Prostate gland (tissue), 2 donors: ENCODE results near the gene RAP1GDS1. TPM values are rescaled to one million over a fixed set of nuclear protein-coding genes. Genes with fewer than 3 reads are reported as not detected.

Experiments used
- DNase-seq: peaks from one replicate; pipeline ENCODE4 v3.0.0-alpha.2; 2019; ENCODE audit warnings: low spot score
- H3K27ac ChIP-seq, 2 donors: fragments of 200-600 bp; sonication (generic); 2 replicates each; pipeline ENCODE4 v1.5.1; 2017 to 2019
- H3K27me3 ChIP-seq: fragments of 200-600 bp; sonication (generic); replicated peaks from 2 replicates; pipeline ENCODE4 v1.5.1; 2019; ENCODE audit not compliant: insufficient read depth
- H3K36me3 ChIP-seq, 2 donors: fragments of 200-600 bp; sonication (generic); 1 replicate in 1 of 2; 2 replicates in 1 of 2; pipeline versions ENCODE4 v1.5.1 to v1.8.1; 2017 to 2019
- H3K4me1 ChIP-seq: fragments of 200-600 bp; sonication (generic); replicated peaks from 2 replicates; pipeline ENCODE4 v1.5.1; 2019
- H3K4me3 ChIP-seq, 2 donors: fragments of 200-600 bp; sonication (generic); 2 replicates each; pipeline ENCODE4 v1.5.1; 2017 to 2019
- H3K9me3 ChIP-seq: fragments of 200-600 bp; sonication (generic); 2 replicates; pipeline ENCODE4 v1.5.1; 2017
- CTCF ChIP-seq, 4 experiments: fragments of 200-600 bp in 2 of 4; fragments of 450-650 bp in 2 of 4; sonication (generic) in 2 of 4; IDR thresholded peaks; 1 replicate in 3 of 4; 2 replicates in 1 of 4; pipeline ENCODE4 v1.5.1; 2016 to 2019; ENCODE audit warnings: antibody characterized with exemption in 4 of 4, mild to moderate bottlenecking in 2 of 4, moderate library complexity in 2 of 4
- POLR2A ChIP-seq: fragments of 450-650 bp; IDR thresholded peaks from one replicate; pipeline ENCODE4 v1.6.1; 2016; ENCODE audit warnings: antibody characterized with exemption, mild to moderate bottlenecking
- POLR2AphosphoS5 ChIP-seq: sonication (generic); formaldehyde crosslinking; IDR thresholded peaks from one replicate; pipeline ENCODE4 v1.6.1; 2017; ENCODE audit warnings: antibody characterized with exemption
- WGBS: methylation state at CpG from one replicate; pipeline ENCODE4 v1.1.5; 2018; 5-methylcytosine and 5-hydroxymethylcytosine counted together
- intact Hi-C: fragments of 100-400 bp; cut with DNase I; formaldehyde crosslinking; loops from one replicate; pipeline ENCODE4 v1.14.2; 2022
- total RNA-seq, 2 donors: library from RNA; depleted of rRNA; stranded (reverse); fragments of >200 nt; gene quantifications; one replicate each; pipeline ENCODE4 v1.1.0, GENCODE V29; 2016

RAP1GDS1 gene
- total RNA-seq, 2 donors from 2014 or later, result 16.5 to 34.5 TPM

- 69% methylated on average over 5 of the region's 5 CpGs for WGBS
- H3K27ac ChIP-seq, result no peak overlapping the region
These were observed 219.4 kb downstream of the RAP1GDS1 start for GRCh38 chr4:98480535-98480934.

DNA sequence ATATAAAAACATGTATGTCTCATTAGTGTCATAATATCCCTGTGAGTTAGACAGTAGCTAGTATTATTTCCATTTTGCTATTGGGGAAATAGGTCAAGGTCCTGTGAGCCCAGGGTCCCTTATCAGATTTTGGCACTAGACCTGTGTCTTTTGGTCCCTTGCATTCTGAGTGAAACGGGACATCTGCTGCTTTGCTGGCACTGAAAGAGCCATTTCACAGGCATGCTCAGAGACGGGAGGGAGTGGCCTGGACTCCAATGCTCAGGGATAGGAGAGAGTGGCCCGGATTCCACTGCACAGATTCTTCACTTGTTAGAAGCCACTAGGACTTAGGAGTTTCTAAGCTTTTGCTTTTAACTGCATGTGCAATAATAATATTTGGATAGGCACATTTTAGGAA, 220.0 kb downstream of the RAP1GDS1 start:
- Histone ChIP-seq H3K27me3 (no peaks in the 10 kb centered on the region), H3K36me3 (no peaks in the 10 kb centered on the region), H3K9me3 (no peaks in the 10 kb centered on the region), H3K4me1 (no peaks in the 10 kb centered on the region), H3K27ac (no peak overlapping the region), H3K4me3 (no peak overlapping the region)
- DNase-seq, result no peak
- WGBS, result 56% methylated on average over 3 of the region's 3 CpGs
- intact Hi-C loops, result no loop called here
- TF ChIP-seq POLR2A, result no peak
- no peak for TF ChIP-seq POLR2AphosphoS5
- TF ChIP-seq CTCF (IDR thresholded peaks at IDR 0.05), result no peak

More at GRCh38 chr4:98480535-98480934, 219.4 kb downstream of the RAP1GDS1 start:
- Histone ChIP-seq H3K4me1 (no peaks in the 10 kb centered on the region), H3K9me3 (no peaks in the 10 kb centered on the region), H3K27me3 (no peaks in the 10 kb centered on the region), H3K4me3 (no peak overlapping the region), H3K36me3 (no peaks in the 10 kb centered on the region)
- TF ChIP-seq CTCF (IDR thresholded peaks at IDR 0.05), result no peak
- intact Hi-C loops, result no loop called here
- DNase-seq, result no peak

GRCh38 chr4:98482503-98482846, 221.3 kb downstream of the RAP1GDS1 start:
- Histone ChIP-seq H3K36me3 (no peaks in the 10 kb centered on the region), H3K4me1 (no peaks in the 10 kb centered on the region), H3K27me3 (no peaks in the 10 kb centered on the region), H3K27ac (no peak overlapping the region), H3K9me3 (no peaks in the 10 kb centered on the region), H3K4me3 (no peak overlapping the region)
- DNase-seq, result no peak
- TF ChIP-seq POLR2AphosphoS5, result no peak
- TF ChIP-seq CTCF (IDR thresholded peaks at IDR 0.05), result no peak
- TF ChIP-seq POLR2A, result no peak
- 94% methylated on average over 3 of the region's 3 CpGs for WGBS
- intact Hi-C loops, result no loop called here

DNA sequence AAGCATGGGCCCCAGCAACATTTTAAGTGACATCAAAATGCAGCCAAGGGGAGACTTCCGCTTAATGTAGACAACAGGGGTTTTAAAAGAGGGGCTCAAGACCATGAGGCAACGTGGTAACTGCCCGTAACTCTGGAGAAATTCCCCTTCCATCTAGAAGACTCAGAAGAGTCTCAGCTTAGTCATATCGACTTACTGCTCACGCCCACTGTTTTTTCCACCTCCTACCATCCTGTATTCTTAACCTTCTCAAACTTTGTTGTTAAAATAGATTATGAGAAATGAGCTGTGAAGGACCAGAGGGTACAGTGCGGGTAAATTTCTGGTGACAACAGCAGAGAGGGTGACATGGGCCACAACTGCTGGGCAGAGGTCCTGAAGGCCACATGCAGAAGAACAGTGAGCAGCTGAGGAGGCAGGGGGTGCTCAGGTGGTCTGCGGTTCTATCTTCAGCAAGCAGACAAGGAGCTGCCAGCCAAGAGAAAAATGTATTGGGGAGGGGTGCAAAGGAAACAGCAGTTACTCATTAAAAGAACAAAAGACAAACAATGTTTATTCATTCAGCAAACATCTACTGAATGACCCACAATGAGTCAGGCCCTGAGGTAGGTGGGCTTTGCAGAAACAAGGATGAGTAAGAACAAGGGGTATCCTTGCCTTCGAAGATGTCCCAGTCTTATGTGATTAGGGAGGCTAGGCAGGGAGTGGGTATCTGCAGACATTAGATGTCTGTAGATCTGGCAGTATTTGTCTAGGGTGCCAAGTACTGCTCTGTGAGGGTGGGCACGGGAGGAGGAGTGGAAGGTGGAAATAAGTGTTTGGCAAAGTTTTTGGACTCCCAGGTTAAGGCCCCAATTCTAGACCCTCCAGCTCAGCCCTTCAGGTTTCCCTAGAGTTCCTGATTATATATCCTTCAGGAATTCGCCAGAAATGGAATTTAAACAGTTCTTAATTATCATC, 221.9 kb downstream of the RAP1GDS1 start:
- intact Hi-C loops, result no loop called here
- H3K27me3 ChIP-seq, result no peaks in the 10 kb centered on the region
- H3K4me1 ChIP-seq, result no peaks in the 10 kb centered on the region
- H3K4me3 ChIP-seq, result no peak overlapping the region
- no peaks in the 10 kb centered on the region for H3K9me3 ChIP-seq
- 86% methylated on average over 10 of the region's 10 CpGs for WGBS
- H3K27ac ChIP-seq, result no peak overlapping the region
- DNase-seq, result no peak
- no peaks in the 10 kb centered on the region for H3K36me3 ChIP-seq
- TF ChIP-seq POLR2AphosphoS5 (no peak), POLR2A (no peak), CTCF (IDR thresholded peaks at IDR 0.05) (no peak)

DNA sequence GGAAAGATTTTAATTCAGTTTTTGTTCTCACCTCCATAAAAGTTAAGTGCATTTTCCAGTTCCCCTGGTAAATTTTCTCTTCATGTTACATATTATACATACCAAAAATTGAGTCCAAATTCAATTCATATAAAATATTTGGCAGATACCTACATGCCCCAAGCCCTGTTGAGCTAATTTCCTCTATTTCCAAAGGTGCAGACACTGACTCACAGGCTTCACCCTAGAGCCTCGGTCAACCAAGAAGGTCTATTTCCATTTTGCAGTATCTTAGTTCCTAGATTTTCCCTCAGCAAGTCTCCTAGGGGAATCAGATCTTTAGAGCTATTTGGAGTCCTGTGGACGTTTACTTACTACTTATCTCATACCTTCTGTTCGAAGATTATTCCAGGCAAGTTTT, 222.8 kb downstream of the RAP1GDS1 start:
- no peak for DNase-seq
- H3K36me3 ChIP-seq, result no peaks in the 10 kb centered on the region
- no peak overlapping the region for H3K4me3 ChIP-seq
- H3K4me1 ChIP-seq, result no peaks in the 10 kb centered on the region
- no peaks in the 10 kb centered on the region for H3K27me3 ChIP-seq
- TF ChIP-seq CTCF (IDR thresholded peaks at IDR 0.05), result no peak
- no peak for TF ChIP-seq POLR2A
- TF ChIP-seq POLR2AphosphoS5, result no peak
- H3K9me3 ChIP-seq, result no peaks in the 10 kb centered on the region
- no peak overlapping the region for H3K27ac ChIP-seq
- WGBS, result 55% methylated on average over 3 of the region's 3 CpGs
- intact Hi-C loops, result no loop called here
